ENCODE results near the gene PRRT4.

DNA sequence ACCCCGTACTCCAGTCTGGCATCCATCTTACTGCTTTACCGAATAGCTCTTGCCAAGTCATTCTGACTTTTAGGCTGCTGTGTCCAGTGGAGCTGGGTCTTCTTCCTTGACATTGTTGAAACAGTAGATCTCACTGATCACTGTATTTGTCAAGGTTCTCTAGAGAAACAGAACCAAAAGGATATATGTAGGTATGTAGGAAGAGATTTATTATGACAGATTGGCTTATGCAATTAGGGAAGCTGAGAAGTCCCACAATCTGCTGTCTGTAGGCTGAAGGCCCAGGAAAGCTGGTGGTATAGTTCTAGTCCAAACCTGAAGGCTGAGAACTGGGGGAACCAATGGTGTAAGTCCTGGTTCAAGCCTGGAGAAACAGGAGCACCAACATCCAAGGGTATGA is 12.1 kb upstream of the PRRT4 start:
- TF ChIP-seq, protein P1, sequence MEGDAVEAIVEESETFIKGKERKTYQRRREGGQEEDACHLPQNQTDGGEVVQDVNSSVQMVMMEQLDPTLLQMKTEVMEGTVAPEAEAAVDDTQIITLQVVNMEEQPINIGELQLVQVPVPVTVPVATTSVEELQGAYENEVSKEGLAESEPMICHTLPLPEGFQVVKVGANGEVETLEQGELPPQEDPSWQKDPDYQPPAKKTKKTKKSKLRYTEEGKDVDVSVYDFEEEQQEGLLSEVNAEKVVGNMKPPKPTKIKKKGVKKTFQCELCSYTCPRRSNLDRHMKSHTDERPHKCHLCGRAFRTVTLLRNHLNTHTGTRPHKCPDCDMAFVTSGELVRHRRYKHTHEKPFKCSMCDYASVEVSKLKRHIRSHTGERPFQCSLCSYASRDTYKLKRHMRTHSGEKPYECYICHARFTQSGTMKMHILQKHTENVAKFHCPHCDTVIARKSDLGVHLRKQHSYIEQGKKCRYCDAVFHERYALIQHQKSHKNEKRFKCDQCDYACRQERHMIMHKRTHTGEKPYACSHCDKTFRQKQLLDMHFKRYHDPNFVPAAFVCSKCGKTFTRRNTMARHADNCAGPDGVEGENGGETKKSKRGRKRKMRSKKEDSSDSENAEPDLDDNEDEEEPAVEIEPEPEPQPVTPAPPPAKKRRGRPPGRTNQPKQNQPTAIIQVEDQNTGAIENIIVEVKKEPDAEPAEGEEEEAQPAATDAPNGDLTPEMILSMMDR (IDR thresholded peaks at IDR 0.05), result no peak
- TF ChIP-seq ZFX (IDR thresholded peaks at IDR 0.05; ENCODE audit: borderline replicate concordance), result no peak

Data from 22Rv1 (cell line).